Ascending aorta (tissue), 2 donors: ENCODE data around the gene PRDX4. TPM values are rescaled to one million over a fixed set of nuclear protein-coding genes. Genes with fewer than 3 reads are reported as not detected.

Experiments
- DNase-seq, 2 donors: peaks; one replicate each; pipeline ENCODE4 v3.0.0-alpha.2; 2019; ENCODE audit warnings: low spot score in 2 of 2
- H3K27ac ChIP-seq, 2 donors: fragments of 200-600 bp; sonication (generic); one replicate each; pipeline ENCODE4 v1.5.1; 2016 to 2017; ENCODE audit warnings: mild to moderate bottlenecking in 1 of 2
- H3K27me3 ChIP-seq: fragments of 200-600 bp; sonication (generic); one replicate; pipeline ENCODE4 v1.5.1; 2017
- H3K36me3 ChIP-seq, 2 donors: fragments of 200-600 bp; sonication (generic); one replicate each; pipeline ENCODE4 v1.5.1; 2016
- H3K4me1 ChIP-seq, 2 donors: fragments of 200-600 bp; sonication (generic); one replicate each; pipeline ENCODE4 v1.5.1; 2016 to 2017; ENCODE audit warnings: mild to moderate bottlenecking in 1 of 2
- H3K4me3 ChIP-seq, 2 donors: fragments of 200-600 bp; sonication (generic); one replicate each; pipeline ENCODE4 v1.5.1; 2016 to 2017; ENCODE audit warnings: mild to moderate bottlenecking in 1 of 2
- H3K9me3 ChIP-seq, 2 donors: fragments of 200-600 bp; sonication (generic); one replicate each; pipeline ENCODE4 v1.5.1; 2016
- intact Hi-C: fragments of 100-400 bp; cut with DNase I; formaldehyde crosslinking; loops from one replicate; pipeline ENCODE4 v1.15.1; 2023
- total RNA-seq: library from RNA; depleted of rRNA; stranded (reverse); fragments of >200 nt; gene quantifications from one replicate; pipeline ENCODE4 v1.1.0, GENCODE V29; 2016
- TF ChIP-seq, protein P1 (sequence below), 3 experiments: fragments of 200-600 bp in 2 of 3; fragments of 450-650 bp in 1 of 3; sonication (generic) in 2 of 3; IDR thresholded peaks; one replicate each; pipeline ENCODE4 v1.5.1; 2016 to 2019; ENCODE audit warnings: antibody characterized with exemption in 3 of 3, mild to moderate bottlenecking in 1 of 3, moderate library complexity in 1 of 3

PRDX4 gene
- total RNA-seq, 1 donor from 2014 or later: 112 TPM

DNA sequence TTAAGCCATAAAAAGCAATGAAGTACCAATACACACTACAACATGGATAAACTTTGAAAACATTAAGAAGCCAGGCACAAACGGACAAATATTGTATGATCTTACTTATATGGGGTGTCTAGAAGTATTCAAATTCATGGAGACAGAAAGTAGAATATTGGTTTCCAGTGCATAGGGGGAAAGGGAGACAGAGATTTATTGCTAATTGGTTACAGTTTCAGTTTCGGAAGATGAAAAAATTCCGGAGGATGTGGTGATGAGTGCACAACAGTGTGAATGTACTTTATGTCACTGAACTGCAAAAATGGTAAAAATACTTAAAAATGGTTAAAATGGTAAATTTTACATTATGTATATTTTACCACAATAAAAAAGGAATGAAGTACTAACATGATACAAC lies 5.1 kb upstream of the PRDX4 start:
- intact Hi-C loops: no loop called here
- Histone ChIP-seq H3K27me3 (no peaks in the 10 kb centered on the region), H3K36me3 (no peaks in the 10 kb centered on the region), H3K27ac (no peak overlapping the region), H3K9me3 (no peaks in the 10 kb centered on the region), H3K4me3 (no peak overlapping the region), H3K4me1 (no peaks in the 10 kb centered on the region)
- TF ChIP-seq, protein P1, sequence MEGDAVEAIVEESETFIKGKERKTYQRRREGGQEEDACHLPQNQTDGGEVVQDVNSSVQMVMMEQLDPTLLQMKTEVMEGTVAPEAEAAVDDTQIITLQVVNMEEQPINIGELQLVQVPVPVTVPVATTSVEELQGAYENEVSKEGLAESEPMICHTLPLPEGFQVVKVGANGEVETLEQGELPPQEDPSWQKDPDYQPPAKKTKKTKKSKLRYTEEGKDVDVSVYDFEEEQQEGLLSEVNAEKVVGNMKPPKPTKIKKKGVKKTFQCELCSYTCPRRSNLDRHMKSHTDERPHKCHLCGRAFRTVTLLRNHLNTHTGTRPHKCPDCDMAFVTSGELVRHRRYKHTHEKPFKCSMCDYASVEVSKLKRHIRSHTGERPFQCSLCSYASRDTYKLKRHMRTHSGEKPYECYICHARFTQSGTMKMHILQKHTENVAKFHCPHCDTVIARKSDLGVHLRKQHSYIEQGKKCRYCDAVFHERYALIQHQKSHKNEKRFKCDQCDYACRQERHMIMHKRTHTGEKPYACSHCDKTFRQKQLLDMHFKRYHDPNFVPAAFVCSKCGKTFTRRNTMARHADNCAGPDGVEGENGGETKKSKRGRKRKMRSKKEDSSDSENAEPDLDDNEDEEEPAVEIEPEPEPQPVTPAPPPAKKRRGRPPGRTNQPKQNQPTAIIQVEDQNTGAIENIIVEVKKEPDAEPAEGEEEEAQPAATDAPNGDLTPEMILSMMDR (IDR thresholded peaks at IDR 0.05): no peak
- DNase-seq: no peak

DNA sequence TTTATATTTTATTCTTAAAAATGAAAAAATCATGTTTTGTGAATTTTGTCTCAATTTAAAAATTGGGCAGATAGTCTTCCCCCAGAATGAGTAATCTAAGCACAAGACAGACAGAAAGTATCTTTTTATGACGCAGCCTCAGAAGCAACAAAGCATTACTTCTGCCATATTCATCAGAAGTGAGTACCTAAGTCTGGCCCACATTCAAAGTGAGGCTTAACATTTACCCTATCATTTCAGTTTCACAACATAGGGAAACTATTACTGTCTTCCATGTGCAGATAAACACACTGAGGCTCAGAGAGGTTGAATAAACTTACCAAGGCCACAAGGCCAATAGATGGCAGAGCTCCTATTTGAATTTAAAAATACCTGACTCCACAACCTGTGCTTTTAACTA lies 4.4 kb upstream of the PRDX4 start:
- intact Hi-C loops: no loop called here
- Histone ChIP-seq H3K4me3 (no peak overlapping the region), H3K27me3 (no peaks in the 10 kb centered on the region), H3K4me1 (no peaks in the 10 kb centered on the region), H3K27ac (no peak overlapping the region), H3K36me3 (no peaks in the 10 kb centered on the region), H3K9me3 (no peaks in the 10 kb centered on the region)
- DNase-seq: no peak
- TF ChIP-seq, protein P1 (IDR thresholded peaks at IDR 0.05): no peak

DNA sequence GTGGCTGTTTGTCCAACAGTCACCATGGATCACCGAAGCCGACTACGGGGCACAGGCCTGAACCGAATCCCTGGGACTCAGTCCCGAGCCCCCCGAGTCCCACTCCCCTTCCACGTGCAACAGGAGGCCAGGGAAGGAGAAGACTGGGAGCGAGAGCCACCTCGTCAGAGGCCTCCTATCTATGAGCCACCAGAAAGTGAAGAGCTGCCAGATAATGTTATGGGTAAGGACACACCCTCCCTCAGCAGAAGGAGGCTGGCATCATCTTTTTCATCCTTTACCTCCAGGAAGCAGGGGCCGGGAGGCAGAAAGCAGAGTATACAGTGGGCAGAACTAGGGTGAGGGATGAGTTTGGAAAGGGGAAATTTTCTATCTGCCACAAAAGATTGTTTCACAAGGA lies 2.8 kb upstream of the PRDX4 start:
- Histone ChIP-seq H3K4me3 (no peak overlapping the region), H3K27ac (no peak overlapping the region), H3K36me3 (no peaks in the 10 kb centered on the region), H3K9me3 (no peaks in the 10 kb centered on the region), H3K27me3 (no peaks in the 10 kb centered on the region), H3K4me1 (no peaks in the 10 kb centered on the region)
- intact Hi-C loops: no loop called here
- DNase-seq: no peak
- TF ChIP-seq, protein P1 (IDR thresholded peaks at IDR 0.05): no peak

DNA sequence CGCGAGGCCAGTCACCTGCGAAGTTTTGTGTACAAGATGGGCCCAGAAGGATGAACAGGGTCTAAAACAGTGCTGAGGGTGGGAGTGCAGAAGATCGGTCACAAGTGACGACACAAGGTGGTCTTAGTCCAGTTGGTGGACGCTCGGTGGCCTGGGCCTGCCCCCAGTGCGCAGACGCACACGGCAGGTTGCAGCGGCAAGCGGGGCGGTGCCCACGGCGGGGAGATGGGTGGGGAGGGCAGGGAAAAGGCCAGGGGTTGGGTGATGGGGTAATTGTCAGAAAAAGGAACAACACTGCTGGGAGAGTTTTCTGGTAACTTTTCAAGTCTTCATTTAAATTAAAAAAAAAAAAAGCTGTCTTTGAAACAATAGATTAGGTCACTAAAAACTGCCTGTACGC lies 1.0 kb upstream of the PRDX4 start:
- Histone ChIP-seq H3K4me3 (no peak overlapping the region), H3K36me3 (no peaks in the 10 kb centered on the region), H3K27ac (peak overlapping the region in 1 of 2 donors; percentile 35), H3K4me1 (no peaks in the 10 kb centered on the region), H3K27me3 (no peaks in the 10 kb centered on the region), H3K9me3 (no peaks in the 10 kb centered on the region)
- intact Hi-C loops: loop anchor here (5.0 kb wide), 2 partner anchors 76 to 356 kb away; partner anchors contain the start of gene ACOT9
- TF ChIP-seq, protein P1 (IDR thresholded peaks at IDR 0.05): no peak
- DNase-seq: no peak

DNA sequence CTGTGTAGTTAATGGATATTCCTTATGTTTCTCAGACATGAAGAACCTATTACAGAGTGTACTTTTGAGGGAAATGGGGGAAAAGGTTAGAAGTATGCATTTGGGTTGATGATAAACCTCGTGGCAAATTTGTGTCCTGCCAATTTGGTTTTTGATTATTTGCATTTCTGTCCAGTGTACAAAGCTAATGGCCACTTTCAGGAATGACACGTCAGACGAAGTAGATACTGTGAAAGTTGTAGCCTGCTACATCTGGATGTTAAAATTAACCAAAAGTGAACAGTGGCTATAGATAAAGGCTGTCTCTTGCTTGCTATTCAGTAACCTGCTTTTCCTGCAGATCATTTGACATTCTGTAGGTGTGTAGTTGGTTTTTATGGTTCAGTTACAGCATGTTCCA lies 1.0 kb downstream of the PRDX4 start:
- DNase-seq: no peak
- H3K4me3 ChIP-seq: peak overlapping the region; percentile 61 to 69
- no peak overlapping the region for H3K27ac ChIP-seq
- H3K4me1 ChIP-seq: no peaks in the 10 kb centered on the region
- TF ChIP-seq, protein P1 (IDR thresholded peaks at IDR 0.05): no peak
- H3K36me3 ChIP-seq: no peaks in the 10 kb centered on the region
- H3K9me3 ChIP-seq: no peaks in the 10 kb centered on the region
- no peaks in the 10 kb centered on the region for H3K27me3 ChIP-seq
- intact Hi-C loops: loop anchor here (5.0 kb wide), 2 partner anchors 74 to 354 kb away; partner anchors contain the start of gene ACOT9

DNA sequence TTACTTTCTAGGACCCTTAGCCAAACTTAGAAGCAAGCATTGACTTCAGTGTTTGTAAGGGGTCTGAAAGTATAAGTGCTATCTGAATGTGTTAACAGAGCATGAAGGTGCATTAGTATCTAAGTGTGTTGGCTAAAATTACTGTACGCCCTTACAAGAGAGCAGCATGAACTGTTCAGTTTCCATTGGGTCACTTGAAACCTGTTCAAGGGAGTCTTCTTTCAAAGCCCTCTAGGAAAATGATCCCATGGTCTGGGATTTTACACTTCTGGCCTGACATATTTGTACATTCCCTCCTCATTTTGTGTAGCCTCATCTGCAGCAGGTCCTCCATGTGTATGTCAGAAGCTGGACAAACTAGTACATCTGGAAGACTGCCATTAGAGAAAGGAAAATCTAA lies 3.2 kb downstream of the PRDX4 start:
- Histone ChIP-seq H3K4me1 (no peaks in the 10 kb centered on the region), H3K36me3 (peaks cover 0 to 7% of the 10 kb centered on the region in 2 donors), H3K9me3 (no peaks in the 10 kb centered on the region), H3K27me3 (no peaks in the 10 kb centered on the region), H3K27ac (no peak overlapping the region), H3K4me3 (no peak overlapping the region)
- TF ChIP-seq, protein P1 (IDR thresholded peaks at IDR 0.05): no peak
- no peak for DNase-seq
- intact Hi-C loops: no loop called here
